Caco-2 (cell line): ENCODE measurements around the gene MINDY1. TPM values are rescaled to one million over a fixed set of nuclear protein-coding genes. Genes with fewer than 3 reads are reported as not detected.

Source experiments
- BruUV-seq: library from RNA; stranded (reverse); fragments of 400-500 nt; replicated peaks from 2 replicates; lab custom pipeline; 2021; lab: Mats Ljungman, UMichigan
- CTCF ChIA-PET: fragments of 300-600 bp; sonication (Branson Sonifier 250); formaldehyde crosslinking; loops from one replicate; lab custom pipeline; 2022; ENCODE audit warnings: antibody characterized with exemption; lab: Charles Lee
- POLR2A ChIA-PET: fragments of 300-600 bp; sonication (Branson Sonifier 250); formaldehyde crosslinking; loops from one replicate; lab custom pipeline; 2022; ENCODE audit warnings: antibody characterized with exemption; lab: Charles Lee
- DNase-seq, 2 experiments: peaks; one replicate each; pipeline versions ENCODE4 v3.0.0 to v3.0.0-alpha.2; 2020 to 2022
- H3K27me3 ChIP-seq: replicated peaks from 2 replicates; pipeline ENCODE4 v1.6.0; 2011; ENCODE audit warnings: low read length; ENCODE audit not compliant: control insufficient read depth, insufficient read depth
- H3K36me3 ChIP-seq: 2 replicates; pipeline ENCODE4 v1.5.1; 2011; ENCODE audit warnings: low read length; ENCODE audit not compliant: control insufficient read depth, insufficient read depth
- H3K4me1 ChIP-seq: fragments of 250-450 bp; sonication (Bioruptor Pico); 2 replicates; pipeline ENCODE4 v1.5.1; 2020; ENCODE audit warnings: mild to moderate bottlenecking
- H3K4me3 ChIP-seq: 2 replicates; pipeline ENCODE4 v1.5.1; 2011; ENCODE audit warnings: low read depth, mild to moderate bottlenecking, control low read depth, low read length
- H3K9me3 ChIP-seq: fragments of 250-450 bp; sonication (Bioruptor Pico); 2 replicates; pipeline ENCODE4 v1.5.1; 2020; ENCODE audit warnings: mild to moderate bottlenecking, moderate library complexity
- H3K27ac Mint-ChIP-seq: one replicate; pipeline ENCODE4 v1.8.0; 2022; ENCODE audit warnings: mixed read lengths; ENCODE audit not compliant: unreplicated experiment
- H3K27me3 Mint-ChIP-seq: one replicate; pipeline ENCODE4 v1.8.0; 2022; ENCODE audit warnings: mixed read lengths; ENCODE audit not compliant: insufficient read depth, unreplicated experiment
- H3K36me3 Mint-ChIP-seq: one replicate; pipeline ENCODE4 v1.8.0; 2022; ENCODE audit warnings: mild to moderate bottlenecking, mixed read lengths; ENCODE audit not compliant: insufficient read depth, unreplicated experiment
- H3K4me1 Mint-ChIP-seq: one replicate; pipeline ENCODE4 v1.8.0; 2022; ENCODE audit warnings: low read depth, mixed read lengths; ENCODE audit not compliant: unreplicated experiment
- H3K4me3 Mint-ChIP-seq: one replicate; pipeline ENCODE4 v1.8.0; 2022; ENCODE audit warnings: mild to moderate bottlenecking, moderate library complexity, mixed read lengths; ENCODE audit not compliant: unreplicated experiment
- H3K9me3 Mint-ChIP-seq: one replicate; pipeline ENCODE4 v1.8.0; 2022; ENCODE audit warnings: mixed read lengths; ENCODE audit not compliant: unreplicated experiment
- CTCF ChIP-seq, 2 experiments: fragments of 200-600 bp in 1 of 2; IDR thresholded peaks; 1 replicate in 1 of 2; 2 replicates in 1 of 2; pipeline versions ENCODE4 v1.5.1 to v1.8.0; 2011 to 2022; ENCODE audit warnings: antibody characterized with exemption in 1 of 2, control low read depth in 1 of 2, inconsistent platforms in 1 of 2, low read depth in 1 of 2, low read length in 1 of 2, mild to moderate bottlenecking in 1 of 2, moderate library complexity in 1 of 2; ENCODE audit not compliant: insufficient read depth in 1 of 2, severe bottlenecking in 1 of 2, unreplicated experiment in 1 of 2
- intact Hi-C: fragments of 100-400 bp; cut with micrococcal nuclease; formaldehyde crosslinking; loops from one replicate; pipeline ENCODE4 v1.10.0; 2022; ENCODE audit not compliant: unreplicated experiment
- total RNA-seq: library from RNA; stranded (reverse); gene quantifications from 2 replicates; pipeline ENCODE4 v1.2.3, GENCODE V29; 2022

MINDY1 gene
- total RNA-seq, 1 experiment from 2014 or later, result 15.6 TPM

- peaks cover 55% of the 10 kb centered on the region for H3K36me3 Mint-ChIP-seq
- Histone ChIP-seq H3K36me3 (peaks cover 12% of the 10 kb centered on the region), H3K9me3 (no peaks in the 10 kb centered on the region), H3K27me3 (no peaks in the 10 kb centered on the region), H3K4me1 (peaks cover 55% of the 10 kb centered on the region), H3K4me3 (peak overlapping the region; percentile 96)
- peak; percentile 72 to 73 for DNase-seq
- H3K27ac Mint-ChIP-seq, result peak overlapping the region; percentile 91
- H3K9me3 Mint-ChIP-seq, result no peaks in the 10 kb centered on the region
- ChIA-PET CTCF (interaction anchor here (1.0 to 2.9 kb wide), 4 partner anchors 10 to 34 kb away, joined by 3 to 28 read pairs (median 7); partner anchors contain the start of genes ANXA9 and MINDY1), POLR2A (interaction anchor here (0.9 to 3.1 kb wide), 5 partner anchors 9 to 218 kb away, joined by 3 to 19 read pairs (median 6); partner anchors contain the start of genes ANXA9, MINDY1 and VPS72)
- no peak for TF ChIP-seq CTCF (IDR thresholded peaks at IDR 0.05; ENCODE audit: insufficient read depth in 1 of 2, low read depth in 1 of 2, low read length in 1 of 2, severe bottlenecking in 1 of 2, unreplicated experiment in 1 of 2)
- H3K4me3 Mint-ChIP-seq, result peak overlapping the region; percentile 91
- no peaks in the 10 kb centered on the region for H3K27me3 Mint-ChIP-seq
- intact Hi-C loops, result loop anchor here (1.0 to 10.0 kb wide), 4 partner anchors 8 to 407 kb away; partner anchors contain the start of gene SETDB1
- H3K4me1 Mint-ChIP-seq, result peaks cover 49% of the 10 kb centered on the region
- TSS peak; percentile 17 for BruUV-seq
Observed at GRCh38 chr1:150971583-150972416, 34.9 kb downstream of the MINDY1 start.

- peak; percentile 95 to 97 for DNase-seq
- Mint-ChIP-seq H3K36me3 (peaks cover 63% of the 10 kb centered on the region), H3K27me3 (no peaks in the 10 kb centered on the region), H3K27ac (peak overlapping the region; percentile 91), H3K4me1 (peaks cover 48% of the 10 kb centered on the region), H3K4me3 (peak overlapping the region; percentile 91), H3K9me3 (no peaks in the 10 kb centered on the region)
- Histone ChIP-seq H3K9me3 (no peaks in the 10 kb centered on the region), H3K4me1 (peaks cover 47% of the 10 kb centered on the region), H3K27me3 (no peaks in the 10 kb centered on the region), H3K36me3 (peaks cover 12% of the 10 kb centered on the region), H3K4me3 (peak overlapping the region; percentile 96)
- BruUV-seq, result no TSS peak
- ChIA-PET CTCF (interaction anchor here (0.7 to 2.9 kb wide), 5 partner anchors 10 to 35 kb away, joined by 3 to 28 read pairs (median 6); partner anchors contain the start of genes ANXA9 and MINDY1), POLR2A (interaction anchor here (0.5 to 3.1 kb wide), 10 partner anchors 8 to 392 kb away, joined by 3 to 19 read pairs (median 4); partner anchors contain the start of genes ANXA9, GOLPH3L, MCL1 and MINDY1)
- intact Hi-C loops, result loop anchor here (1.0 to 10.0 kb wide), 4 partner anchors 8 to 406 kb away; partner anchors contain the start of gene SETDB1
- no peak for TF ChIP-seq CTCF (IDR thresholded peaks at IDR 0.05; ENCODE audit: insufficient read depth in 1 of 2, low read depth in 1 of 2, low read length in 1 of 2, severe bottlenecking in 1 of 2, unreplicated experiment in 1 of 2)
Observed at GRCh38 chr1:150970808-150971582, 35.7 kb downstream of the MINDY1 start.
